DMS153 (cell line): Measurements from ENCODE around the gene LRIG1.
A peak's percentile ranks its signal among the peaks of the same experiment; 100 is the strongest.

Experiments
- DNase-seq: peaks from one replicate; lab custom pipeline; 2025; lab: John Stamatoyannopoulos, UW

LRIG1 gene

DNA sequence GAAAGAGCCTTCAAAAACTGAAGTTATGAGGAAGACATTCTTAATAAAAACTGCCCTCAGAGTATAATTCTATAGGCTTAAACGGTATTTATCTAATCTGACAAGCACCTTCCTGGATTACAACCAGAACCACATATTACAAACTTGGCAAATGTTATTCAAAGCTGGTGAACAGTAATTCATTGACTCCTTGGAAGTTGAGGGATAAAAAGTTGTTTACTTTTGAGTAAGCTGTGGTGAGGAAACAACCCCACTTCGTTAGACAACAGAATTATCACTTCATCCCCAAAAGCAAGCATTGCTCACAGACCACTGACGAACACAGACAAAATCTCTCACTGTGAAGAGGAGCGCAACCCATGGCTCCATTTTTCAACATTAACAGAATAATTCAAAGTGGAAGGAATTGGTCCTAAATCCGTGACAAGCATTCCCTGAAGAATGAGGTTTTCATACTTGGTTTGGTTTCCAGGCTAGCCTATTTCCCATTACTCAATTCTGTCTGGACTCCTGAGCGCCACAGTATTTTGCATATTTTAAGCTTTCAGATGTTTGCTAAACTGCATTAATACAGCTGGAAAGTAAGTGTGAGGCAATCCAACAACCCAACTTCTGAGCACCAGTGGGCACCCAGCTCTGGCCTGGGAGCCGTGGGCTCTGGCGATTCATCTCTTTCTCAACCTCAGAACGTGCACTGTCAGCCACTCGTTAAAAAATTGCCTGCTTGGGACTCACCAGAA, 32.7 kb downstream of the LRIG1 start:
- DNase-seq = no peak

DNA sequence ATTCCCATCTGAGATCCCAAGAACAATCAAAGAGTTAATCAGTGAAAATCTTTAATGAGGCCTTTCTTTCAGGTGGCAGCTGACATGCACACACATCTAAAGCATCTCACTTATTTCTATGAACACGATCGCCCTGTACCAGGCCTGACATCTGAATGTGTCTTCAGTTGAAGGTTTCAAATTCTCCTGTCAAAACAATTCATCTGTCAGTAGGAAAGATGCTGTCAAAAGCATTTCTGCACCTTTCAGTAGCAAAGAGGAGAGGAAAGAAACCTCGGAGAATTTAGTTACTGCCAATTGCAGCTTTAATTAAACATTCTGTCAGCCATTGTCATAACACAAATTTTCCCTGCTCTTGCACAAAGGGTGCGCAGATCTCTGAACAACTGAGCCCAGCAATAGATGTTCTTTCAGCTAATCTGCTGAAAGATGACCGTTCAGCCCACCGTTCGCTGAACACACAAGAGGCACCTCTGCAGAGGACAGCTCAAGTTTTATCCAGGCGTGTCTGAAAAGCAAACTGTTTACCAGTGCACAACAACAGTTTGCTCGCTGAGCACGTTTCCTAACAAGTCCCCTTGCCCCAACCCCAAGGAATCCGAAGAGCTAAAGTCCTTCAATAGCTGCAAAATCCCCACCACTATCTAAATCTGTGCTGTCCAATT, 34.1 kb downstream of the LRIG1 start:
- no peak for DNase-seq

DNA sequence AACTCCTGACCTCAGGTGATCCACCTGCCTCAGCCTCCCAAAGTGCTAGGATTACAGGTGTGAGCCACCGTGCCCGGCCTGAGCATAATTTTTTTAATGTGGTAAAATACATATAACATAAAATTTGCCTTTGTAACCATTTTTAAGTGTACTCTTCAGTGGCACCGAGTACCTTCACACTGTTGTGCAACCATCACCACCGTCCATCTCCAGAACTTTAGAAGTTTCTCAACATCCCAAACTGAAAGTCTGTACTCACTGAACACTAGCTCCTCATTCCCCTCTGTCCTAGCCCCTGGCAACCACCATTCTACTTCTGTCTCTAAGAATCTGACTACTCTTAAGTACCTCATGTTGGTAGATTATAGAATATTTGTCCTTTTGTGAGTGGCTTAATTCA, 35.2 kb downstream of the LRIG1 start:
- DNase-seq = no peak

DNA sequence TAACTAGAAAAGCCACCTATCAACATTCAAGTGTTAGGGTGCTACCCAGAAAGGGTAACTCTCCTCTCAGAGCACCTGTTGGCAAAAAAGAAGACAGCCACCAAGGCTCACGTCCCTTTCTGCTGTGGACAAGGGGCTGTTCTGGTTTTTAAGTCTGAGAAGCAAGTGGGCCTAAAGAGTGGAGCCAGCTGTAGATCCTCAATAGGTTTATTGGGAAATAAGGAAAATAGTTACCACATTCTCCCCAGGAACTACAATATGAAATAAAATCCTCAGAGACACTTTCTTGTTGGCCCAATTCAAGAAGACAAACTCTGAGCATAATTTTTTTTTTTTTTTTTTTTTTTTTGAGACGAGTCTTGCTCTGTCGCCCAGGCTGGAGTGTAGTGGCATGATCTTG, 35.8 kb downstream of the LRIG1 start:
- no peak for DNase-seq

DNA sequence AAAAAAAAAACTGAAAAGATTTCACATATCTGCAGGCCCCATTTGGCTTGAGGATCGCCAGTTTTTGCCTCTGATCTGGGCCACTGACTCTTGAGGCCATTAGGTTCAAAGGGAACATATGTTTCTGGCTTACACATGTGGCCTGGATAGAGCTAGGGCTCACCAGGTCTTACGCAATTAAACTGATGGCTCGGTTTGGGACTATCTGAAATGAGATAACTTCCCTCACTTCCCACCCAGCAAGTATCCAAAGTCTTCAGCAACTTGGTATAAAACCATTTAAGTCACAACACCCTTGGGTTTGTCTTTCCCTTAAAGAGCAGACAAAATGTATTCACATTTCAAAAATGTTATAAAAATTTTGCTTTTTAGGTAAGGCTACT, 36.3 kb downstream of the LRIG1 start:
- no peak for DNase-seq

DNA sequence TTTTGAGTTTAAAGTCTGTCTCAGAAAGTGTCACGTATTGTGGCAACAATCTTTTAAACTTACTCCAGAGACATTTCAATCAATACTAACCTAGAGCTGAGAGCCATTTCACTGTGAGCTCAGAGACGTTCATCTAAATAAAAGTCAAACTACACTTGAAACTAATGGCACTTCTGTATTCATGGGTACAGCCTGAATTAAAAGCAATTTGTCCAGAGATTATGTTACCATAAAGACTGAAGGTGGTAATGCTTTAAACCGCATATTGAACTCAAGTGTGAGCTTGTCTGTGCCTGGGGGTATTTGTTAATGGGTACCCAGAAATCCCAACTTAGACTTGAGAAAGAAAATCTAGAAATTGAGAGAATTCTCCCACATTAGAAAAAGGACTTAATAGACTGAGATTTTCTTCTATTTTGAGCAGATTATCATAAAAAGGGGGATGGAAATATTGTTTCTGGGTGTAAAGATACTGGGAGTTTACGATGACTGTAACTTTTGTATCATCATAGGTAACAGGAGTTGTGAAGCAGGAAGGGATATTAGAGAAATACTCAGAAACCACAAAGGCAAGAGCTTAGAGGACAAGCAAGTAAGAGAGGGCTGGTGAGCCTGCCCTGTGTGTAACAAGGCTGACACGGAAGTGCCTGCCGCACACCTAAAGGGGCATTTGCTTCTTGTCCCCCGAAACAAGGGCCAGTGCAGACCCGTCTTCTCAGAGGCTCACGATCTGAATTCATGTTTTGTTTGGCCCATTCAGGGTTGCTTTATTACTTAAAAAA, 36.9 kb downstream of the LRIG1 start:
- DNase-seq = no peak

DNA sequence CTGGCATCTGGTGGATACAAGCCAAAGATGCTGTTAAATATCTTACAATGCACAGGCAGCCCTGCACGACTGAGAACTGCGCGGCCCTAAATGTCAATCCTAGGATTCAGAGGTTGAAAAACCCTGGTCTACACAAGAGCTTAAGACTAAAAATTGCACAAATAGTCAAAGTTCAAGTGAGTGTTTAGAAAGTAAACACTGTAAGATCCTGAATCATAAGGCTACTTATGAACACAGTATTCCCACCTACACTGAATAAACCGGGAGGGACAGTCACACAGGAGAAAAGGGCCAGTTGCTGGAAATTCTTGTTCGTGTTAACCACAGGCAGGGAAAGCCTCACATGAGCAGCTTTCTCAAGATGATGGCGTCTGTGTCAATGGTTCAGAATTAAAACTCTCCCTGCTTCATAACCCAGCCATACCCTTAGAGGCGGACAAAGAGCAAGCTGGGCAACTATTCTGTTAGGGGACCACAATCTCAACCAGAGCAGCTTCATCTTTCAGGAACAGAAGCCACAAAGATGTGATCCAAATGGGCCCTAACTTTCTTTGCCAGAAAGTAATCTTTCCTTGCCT, 37.7 kb downstream of the LRIG1 start:
- DNase-seq = no peak

DNA sequence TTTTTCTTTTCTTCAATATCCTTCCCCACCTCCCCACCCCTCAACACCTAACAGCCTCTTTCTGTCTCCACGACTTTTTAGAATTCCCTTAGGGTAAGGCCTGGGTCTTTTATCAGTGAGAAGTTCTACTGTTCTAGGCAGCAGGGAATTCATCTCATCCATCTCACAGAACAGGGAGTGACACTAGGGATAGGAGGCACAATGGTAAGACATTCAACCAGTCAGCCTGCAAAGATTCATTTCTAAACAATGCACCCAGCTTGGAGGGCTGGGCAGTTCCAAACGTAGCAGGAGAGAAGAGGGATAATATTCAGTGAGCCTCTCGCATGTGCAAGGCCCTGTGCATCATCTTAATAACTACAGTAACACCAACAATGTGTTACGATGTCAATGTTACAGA, 43.6 kb downstream of the LRIG1 start:
- DNase-seq = no peak

DNA sequence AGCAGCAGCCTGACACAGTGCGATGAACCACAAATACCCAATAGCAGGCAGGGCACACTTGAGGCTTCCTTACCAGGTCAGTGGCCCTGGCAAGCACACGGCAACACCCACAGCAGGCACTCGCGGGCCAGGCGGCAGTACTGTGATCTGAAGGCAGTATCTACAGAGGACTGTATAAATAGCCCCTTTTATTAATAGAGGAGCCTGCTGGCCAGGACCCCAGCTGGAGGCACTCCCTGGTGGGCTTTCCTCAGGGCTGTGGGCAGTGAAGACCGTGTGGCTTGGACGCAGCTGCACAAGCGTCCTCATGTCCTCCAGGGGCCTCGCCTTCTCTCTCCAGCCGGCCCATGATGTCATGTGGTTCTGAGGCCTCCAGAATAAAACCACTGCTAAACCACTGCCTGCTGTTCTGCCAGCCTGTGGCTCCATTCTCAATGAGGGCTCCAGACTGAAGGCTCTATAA, 44.1 kb downstream of the LRIG1 start:
- no peak for DNase-seq

DNA sequence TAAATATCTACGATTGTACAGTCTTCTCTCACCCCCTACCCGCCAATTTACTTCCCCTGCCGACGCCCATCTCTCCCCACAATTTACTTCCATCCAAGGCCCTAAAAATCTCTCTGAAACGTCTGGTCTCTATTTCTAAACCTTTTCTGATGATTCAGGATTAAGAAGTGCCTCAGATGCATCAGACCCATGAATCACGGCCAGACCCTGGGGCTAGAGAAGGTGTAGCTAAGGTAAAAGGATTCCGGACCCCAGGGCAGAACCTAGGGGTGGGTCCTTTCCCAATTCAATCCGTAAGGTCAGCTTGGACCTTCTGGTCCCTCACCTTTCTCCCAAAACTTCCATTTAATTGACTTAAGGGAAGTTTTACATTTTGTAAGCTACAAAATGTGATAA, 46.4 kb downstream of the LRIG1 start:
- no peak for DNase-seq

DNA sequence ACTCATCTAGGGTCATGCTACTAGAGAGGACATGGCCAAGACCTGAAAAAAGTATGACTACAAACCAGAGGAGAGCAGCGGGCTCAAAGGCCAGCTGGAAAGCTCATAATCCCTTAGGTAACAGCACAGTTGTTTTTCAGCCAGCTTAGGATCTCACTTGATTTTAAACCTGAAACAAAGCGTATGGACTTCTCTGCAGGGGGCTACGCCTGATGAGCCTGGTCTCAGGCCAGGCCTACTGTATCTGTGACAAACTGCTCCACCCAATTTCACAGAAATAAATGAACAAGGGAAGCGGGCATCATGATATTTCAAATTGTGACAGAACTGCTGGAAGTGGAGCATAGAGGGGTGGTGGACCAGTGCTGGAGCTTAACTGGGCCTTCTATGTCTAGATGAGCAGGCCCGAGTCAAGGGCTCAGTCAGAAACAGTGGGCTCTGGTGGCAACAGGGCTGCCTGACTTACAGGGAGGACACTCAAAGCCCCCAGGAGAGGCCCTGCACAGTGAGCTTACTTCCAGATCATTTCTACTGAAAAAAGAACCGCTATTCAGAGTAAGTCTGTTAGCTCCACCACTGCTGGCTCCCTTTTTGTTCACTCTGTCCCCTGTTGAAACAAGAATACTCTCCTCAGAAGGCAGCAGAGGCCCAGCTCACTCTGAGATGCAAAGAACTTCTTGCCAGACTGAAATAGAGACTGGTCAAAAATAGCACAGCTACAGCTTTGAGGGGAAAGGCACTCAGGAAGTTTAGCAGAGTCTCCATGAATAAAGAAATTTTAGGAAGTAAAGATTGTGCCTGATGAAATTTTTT, 47.0 kb downstream of the LRIG1 start:
- DNase-seq = no peak

DNA sequence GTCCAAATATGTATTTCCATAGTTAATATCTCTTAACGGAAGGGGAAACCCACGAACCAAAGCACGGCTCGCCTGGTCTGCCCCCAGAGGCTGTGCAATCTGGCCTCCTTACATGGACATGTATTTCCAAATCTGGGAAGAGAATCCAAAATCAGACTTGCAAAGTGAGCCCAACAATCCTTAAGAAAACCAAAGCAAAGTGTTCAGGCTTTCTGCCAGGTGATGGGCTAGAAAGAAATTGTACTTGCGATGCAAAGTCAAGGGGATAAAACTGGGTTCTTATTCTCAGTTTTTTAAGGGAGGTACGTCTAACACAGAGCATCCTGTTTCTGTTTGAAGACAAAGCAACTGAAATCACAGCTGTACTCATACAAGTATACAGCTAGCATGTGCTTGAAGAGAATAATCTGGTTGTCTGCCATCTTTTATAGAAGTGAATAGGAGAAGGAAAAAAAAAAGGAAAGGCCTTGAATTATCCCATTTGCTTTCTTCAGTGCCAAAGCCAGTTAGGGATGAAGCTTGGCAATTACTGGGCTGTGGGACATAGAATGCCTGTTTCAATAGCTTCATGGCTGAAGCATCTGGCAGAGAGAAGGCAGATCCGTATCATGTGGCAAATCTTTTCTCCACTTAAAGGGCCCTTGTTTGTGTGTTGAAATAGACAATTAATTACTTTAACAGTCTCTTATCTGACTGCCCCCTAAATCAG, 48.4 kb downstream of the LRIG1 start:
- no peak for DNase-seq

DNA sequence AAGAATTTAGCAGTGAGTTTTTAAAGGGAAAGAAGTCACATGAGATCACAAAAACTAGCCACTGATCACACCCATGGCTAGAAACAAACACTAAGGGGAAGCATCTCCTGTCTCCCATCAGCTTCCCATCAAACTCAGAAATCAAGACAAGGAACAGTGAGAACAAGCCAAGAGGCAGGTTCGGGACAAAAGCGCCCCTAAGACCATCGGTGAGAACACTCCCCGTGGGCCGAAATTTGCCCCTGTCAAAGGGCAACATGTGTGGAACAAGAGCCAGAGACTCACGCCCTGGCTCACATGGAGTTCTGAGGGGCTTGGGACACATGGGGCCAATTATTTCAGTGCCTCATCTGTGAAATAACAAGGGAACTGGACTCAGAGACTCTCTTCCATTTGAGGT, 49.1 kb downstream of the LRIG1 start:
- no peak for DNase-seq

DNA sequence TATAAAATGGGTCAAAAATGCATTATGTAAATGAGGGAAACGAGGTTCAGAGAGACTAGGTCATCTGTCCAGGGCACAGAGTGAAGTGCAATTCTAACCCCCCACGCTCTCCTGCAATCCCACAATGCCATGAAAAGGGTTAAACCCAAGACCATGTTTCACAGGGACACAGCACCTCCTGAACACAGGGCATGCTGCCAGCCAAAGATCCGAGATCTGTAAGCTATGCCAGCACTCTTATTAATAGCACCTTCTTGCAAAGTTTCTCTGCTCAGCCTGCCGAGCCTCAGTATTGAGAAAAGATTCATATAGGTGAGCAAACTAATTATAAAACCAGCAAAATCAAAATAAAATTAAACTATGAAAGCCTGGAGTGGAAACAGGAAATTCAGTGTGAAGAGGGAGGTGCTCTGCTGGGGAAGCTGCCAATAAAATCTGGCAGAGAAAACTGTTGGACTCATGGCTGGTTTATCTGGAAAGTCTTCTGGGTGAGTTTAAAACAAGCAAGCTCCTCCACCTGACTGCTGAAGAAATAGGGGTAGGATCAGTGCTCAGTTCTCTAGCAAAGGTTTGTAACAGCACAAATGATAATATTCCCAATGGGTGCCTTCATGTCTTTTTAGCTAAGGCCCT, 50.3 kb downstream of the LRIG1 start:
- no peak for DNase-seq

DNA sequence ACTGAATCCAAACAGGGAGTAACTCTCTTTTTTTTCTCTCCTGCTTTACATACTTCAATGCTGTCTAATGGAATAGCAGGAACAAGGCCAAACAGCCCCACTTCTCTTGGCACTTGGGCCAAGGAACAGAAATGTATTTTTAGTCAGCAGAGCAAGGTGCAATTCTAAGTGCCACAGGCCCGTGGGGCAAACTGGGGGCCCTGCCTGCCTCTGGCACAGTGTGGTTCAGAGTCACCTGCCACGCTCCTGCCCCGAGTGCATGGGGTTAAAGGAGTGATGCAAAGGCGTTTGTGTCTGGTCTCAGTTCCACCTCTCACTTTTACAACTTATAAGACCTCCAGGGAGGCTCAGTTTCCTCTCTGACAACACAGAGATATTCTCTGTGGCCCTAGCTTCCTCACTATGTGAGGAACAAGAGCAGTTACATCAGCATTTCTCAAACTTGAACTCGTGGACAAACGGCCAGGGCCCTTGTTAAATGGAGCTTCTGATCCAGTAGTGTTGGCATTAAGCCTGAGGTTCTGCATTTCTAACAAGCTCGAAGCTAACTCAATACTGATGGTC, 51.3 kb downstream of the LRIG1 start:
- DNase-seq = no peak

DNA sequence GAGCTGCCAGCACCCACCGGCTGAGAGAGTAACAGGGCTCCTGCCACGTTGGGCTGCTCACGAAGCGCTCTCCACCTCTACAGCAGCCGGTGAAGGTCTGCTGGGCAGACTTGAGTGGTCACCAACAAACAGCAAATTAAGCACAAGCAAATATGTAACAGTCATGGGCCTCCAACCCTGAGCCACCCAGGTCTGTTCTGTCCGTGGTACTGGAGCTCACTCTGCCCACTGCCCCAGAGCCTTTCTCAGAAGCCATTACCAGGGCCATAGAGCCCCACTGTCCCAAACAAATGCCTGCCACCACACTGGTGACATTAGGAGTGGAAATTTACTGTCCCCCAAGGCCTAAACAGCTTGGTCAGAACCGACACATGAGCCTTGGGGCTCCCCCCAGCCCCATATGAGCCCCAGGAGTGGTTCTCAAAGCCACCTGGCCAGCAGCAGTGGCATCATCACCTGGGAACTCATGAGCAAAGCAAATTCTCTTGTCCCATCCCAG, 56.6 kb downstream of the LRIG1 start:
- DNase-seq = no peak

DNA sequence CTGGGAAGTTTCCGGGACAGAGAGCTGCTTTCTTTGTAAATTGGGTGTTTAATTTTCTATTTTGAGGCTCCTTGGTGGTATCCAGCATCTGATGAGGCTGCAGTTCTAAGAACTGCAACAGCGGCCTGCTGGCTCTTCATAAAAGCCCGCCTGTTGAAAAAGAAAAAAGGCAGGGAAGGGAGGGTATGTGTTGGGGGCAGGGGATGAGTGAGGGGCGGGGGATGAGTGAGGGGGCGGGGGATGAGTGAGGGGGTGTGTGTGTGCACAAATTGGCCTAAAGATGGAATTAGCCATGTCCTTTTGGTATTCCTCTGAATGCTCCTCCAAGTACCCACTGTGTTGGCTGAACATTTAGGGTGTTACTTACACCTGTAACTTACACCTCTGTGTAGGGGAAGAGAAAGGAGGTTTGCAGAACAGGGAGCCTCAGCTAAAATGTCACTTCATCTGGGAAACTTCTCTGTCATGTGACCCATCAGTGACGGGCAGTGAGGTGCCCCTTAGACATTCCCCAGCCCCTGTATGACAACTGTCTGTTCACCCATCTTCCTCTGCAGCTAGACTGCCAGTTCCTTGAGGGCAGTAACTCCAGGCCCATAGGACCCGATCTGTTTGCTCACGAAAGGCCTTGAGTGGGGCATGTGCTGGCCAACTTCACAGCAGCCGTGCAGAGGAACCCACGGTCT, 57.6 kb downstream of the LRIG1 start:
- no peak for DNase-seq

DNA sequence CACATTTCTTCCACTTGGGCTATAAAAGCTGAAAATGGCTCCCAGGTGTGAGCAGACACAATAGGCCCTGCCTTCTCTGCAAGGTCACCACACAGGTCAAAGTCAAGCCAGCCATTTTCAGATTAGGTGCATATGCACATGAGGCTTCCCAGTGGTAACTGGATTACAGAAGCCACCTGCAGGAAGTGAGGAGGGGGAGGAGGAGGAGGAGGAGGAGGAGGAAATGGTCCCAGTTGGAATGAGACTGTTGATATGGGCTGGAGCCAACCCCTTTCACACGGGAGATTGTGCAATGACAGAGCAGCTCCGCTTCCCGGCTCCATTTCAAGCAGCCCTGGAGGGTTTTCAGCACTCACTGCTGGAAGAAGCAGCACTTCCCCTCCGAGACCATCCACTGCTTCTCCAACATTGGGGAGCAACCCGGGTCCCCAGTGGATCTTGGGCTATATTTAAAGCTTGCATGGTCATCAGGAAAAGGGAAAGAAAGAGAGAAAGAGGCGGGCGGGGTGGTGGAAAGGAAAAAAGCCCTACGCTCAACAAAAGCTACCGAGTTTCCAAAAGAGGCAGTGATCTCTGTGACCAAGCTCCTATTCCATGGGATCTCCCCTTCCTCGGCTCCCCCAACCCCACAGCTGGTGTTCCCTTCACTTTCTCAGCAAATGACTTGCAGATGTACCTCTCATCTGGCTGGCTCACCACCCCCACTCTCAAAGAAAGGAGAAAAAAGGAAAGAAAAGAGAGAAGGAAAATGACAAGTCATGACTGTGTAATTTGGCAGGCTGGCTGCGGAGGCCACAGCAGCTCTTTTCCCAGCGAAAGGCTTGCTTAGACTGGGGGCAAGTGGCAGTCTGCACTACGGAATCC, 58.3 kb downstream of the LRIG1 start:
- peak; percentile 68 for DNase-seq

DNA sequence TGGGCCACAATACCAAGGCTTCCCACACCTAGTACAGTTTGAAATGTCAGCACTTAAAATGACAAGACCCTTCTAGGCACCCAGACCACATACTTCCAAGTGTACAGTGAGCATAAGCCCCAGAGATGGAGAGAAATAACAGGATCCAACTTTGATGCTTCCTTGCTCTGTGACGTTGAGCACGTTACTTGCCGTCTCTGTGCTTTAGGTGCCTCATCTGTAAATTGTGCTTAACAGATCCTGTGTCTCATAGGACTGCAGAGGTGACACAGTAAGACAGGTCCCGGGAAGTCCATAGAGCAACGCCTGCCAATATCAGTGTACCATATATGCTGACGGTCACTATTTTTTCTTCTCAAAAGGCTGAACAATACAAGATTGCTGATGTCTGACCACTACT, 59.1 kb downstream of the LRIG1 start:
- no peak for DNase-seq
